HEK293 (cell line): ENCODE data around the gene TRA2B.

Experiments
- CTCF ChIA-PET: fragments of 350-600 bp; formaldehyde crosslinking; extraction: SDS; loops from one replicate; lab custom pipeline; 2021; ENCODE audit warnings: antibody characterized with exemption; lab: Yijun Ruan, JAX
- POLR2A ChIA-PET: fragments of 300-600 bp; formaldehyde crosslinking; extraction: SDS; loops from one replicate; lab custom pipeline; 2020; ENCODE audit warnings: antibody characterized with exemption, inconsistent platforms; lab: Yijun Ruan, JAX
- H3K27ac ChIP-seq: fragments of 200-500 bp; sonication (Bioruptor generic); 2 replicates; pipeline ENCODE4 v1.5.1; 2014; ENCODE audit warnings: low read depth, low read length, control low read depth, inconsistent platforms; ENCODE audit errors: extremely low read depth
- H3K36me3 ChIP-seq, 2 experiments: fragments of 200-500 bp in 1 of 2; sonication (Bioruptor generic) in 1 of 2; 1 replicate in 1 of 2; 2 replicates in 1 of 2; pipeline ENCODE4 v1.5.1; 2014 to 2017; ENCODE audit warnings: inconsistent platforms in 2 of 2, low read length in 2 of 2; ENCODE audit not compliant: control insufficient read depth in 2 of 2, insufficient read depth in 1 of 2
- H3K4me1 ChIP-seq: fragments of 200-500 bp; sonication (Bioruptor generic); 2 replicates; pipeline ENCODE4 v1.5.1; 2014; ENCODE audit warnings: mild to moderate bottlenecking, low read length, inconsistent platforms; ENCODE audit not compliant: control insufficient read depth, insufficient read depth
- H3K4me3 ChIP-seq: 2 replicates; pipeline ENCODE4 v1.5.1; 2011; ENCODE audit warnings: low read depth, mild to moderate bottlenecking, control low read depth, low read length, moderate library complexity
- H3K9me3 ChIP-seq: fragments of 200-500 bp; sonication (Bioruptor generic); 2 replicates; pipeline ENCODE4 v1.5.1; 2014; ENCODE audit warnings: low read depth, low read length, inconsistent platforms; ENCODE audit not compliant: control insufficient read depth, insufficient read depth
- GLIS2 ChIP-seq: fragments of 450-650 bp; formaldehyde crosslinking; IDR thresholded peaks from 2 replicates; pipeline ENCODE4 v1.5.1; 2016; ENCODE audit warnings: missing biosample characterization, missing genetic modification characterization
- PRDM6 ChIP-seq: fragments of 450-650 bp; formaldehyde crosslinking; IDR thresholded peaks from 2 replicates; pipeline ENCODE4 v1.5.1; 2017; ENCODE audit warnings: missing biosample characterization, missing genetic modification characterization
- TSHZ1 ChIP-seq: fragments of 450-650 bp; formaldehyde crosslinking; IDR thresholded peaks from 2 replicates; pipeline ENCODE4 v1.5.1; 2016; ENCODE audit warnings: missing biosample characterization, missing genetic modification characterization, borderline replicate concordance
- YY2 ChIP-seq: fragments of 450-650 bp; formaldehyde crosslinking; IDR thresholded peaks from 2 replicates; pipeline ENCODE4 v1.5.1; 2016; ENCODE audit warnings: missing biosample characterization, missing genetic modification characterization
- ZBTB48 ChIP-seq: fragments of 450-650 bp; formaldehyde crosslinking; IDR thresholded peaks from 2 replicates; pipeline ENCODE4 v1.5.1; 2016; ENCODE audit warnings: missing biosample characterization, missing genetic modification characterization
- ZBTB7A ChIP-seq: fragments of 450-650 bp; formaldehyde crosslinking; IDR thresholded peaks from 2 replicates; pipeline ENCODE4 v1.5.1; 2016; ENCODE audit warnings: low read depth, missing biosample characterization, missing genetic modification characterization
- ZFP69B ChIP-seq: fragments of 450-650 bp; formaldehyde crosslinking; IDR thresholded peaks from 2 replicates; pipeline ENCODE4 v1.5.1; 2016; ENCODE audit warnings: missing biosample characterization, missing genetic modification characterization
- ZNF155 ChIP-seq: fragments of 450-650 bp; formaldehyde crosslinking; IDR thresholded peaks from 2 replicates; pipeline ENCODE4 v1.5.1; 2016; ENCODE audit warnings: missing biosample characterization, missing genetic modification characterization
- ZNF18 ChIP-seq: fragments of 450-650 bp; formaldehyde crosslinking; IDR thresholded peaks from 2 replicates; pipeline ENCODE4 v1.5.1; 2016; ENCODE audit warnings: missing biosample characterization, missing genetic modification characterization
- ZNF266 ChIP-seq: fragments of 450-650 bp; formaldehyde crosslinking; IDR thresholded peaks from 2 replicates; pipeline ENCODE4 v1.5.1; 2016; ENCODE audit warnings: missing biosample characterization, missing genetic modification characterization, low read depth
- ZNF280D ChIP-seq: fragments of 450-650 bp; formaldehyde crosslinking; IDR thresholded peaks from 2 replicates; pipeline ENCODE4 v1.5.1; 2016; ENCODE audit warnings: missing biosample characterization, missing genetic modification characterization
- ZNF341 ChIP-seq: fragments of 450-650 bp; formaldehyde crosslinking; IDR thresholded peaks from 2 replicates; pipeline ENCODE4; 2016; ENCODE audit warnings: low read depth, missing biosample characterization, missing genetic modification characterization
- ZNF521 ChIP-seq: fragments of 450-650 bp; formaldehyde crosslinking; IDR thresholded peaks from 2 replicates; pipeline ENCODE4 v1.5.1; 2017; ENCODE audit warnings: missing biosample characterization, mild to moderate bottlenecking, missing genetic modification characterization
- ZNF558 ChIP-seq: fragments of 450-650 bp; formaldehyde crosslinking; IDR thresholded peaks from 2 replicates; pipeline ENCODE4 v1.5.1; 2016; ENCODE audit warnings: missing biosample characterization, missing genetic modification characterization
- ZNF560 ChIP-seq: fragments of 450-650 bp; formaldehyde crosslinking; IDR thresholded peaks from 2 replicates; pipeline ENCODE4 v1.5.1; 2017; ENCODE audit warnings: missing biosample characterization, missing genetic modification characterization, borderline replicate concordance
- ZNF596 ChIP-seq: fragments of 450-650 bp; IDR thresholded peaks from 2 replicates; pipeline ENCODE4 v1.5.0; 2018; ENCODE audit warnings: missing biosample characterization, mild to moderate bottlenecking, missing genetic modification characterization, moderate library complexity
- ZNF621 ChIP-seq: fragments of 450-650 bp; formaldehyde crosslinking; IDR thresholded peaks from 2 replicates; pipeline ENCODE4 v1.5.1; 2017; ENCODE audit warnings: missing biosample characterization, missing genetic modification characterization
- ZNF654 ChIP-seq: fragments of 450-650 bp; formaldehyde crosslinking; IDR thresholded peaks from 2 replicates; pipeline ENCODE4 v1.5.1; 2016; ENCODE audit warnings: low read depth, missing biosample characterization, missing genetic modification characterization
- ZNF658 ChIP-seq: fragments of 450-650 bp; formaldehyde crosslinking; IDR thresholded peaks from 2 replicates; pipeline ENCODE4; 2016; ENCODE audit warnings: missing biosample characterization, missing genetic modification characterization
- ZNF843 ChIP-seq: fragments of 450-650 bp; formaldehyde crosslinking; IDR thresholded peaks from 2 replicates; pipeline ENCODE4 v1.5.1; 2016; ENCODE audit warnings: missing biosample characterization, missing genetic modification characterization
- ZXDB ChIP-seq: fragments of 450-650 bp; formaldehyde crosslinking; IDR thresholded peaks from 2 replicates; pipeline ENCODE4 v1.5.1; 2016; ENCODE audit warnings: missing biosample characterization, missing genetic modification characterization

TRA2B gene

GRCh38 chr3:185936814-185937688 lies 763 bp downstream of the TRA2B start (continued):
- TF ChIP-seq TSHZ1 (tag by site-specific recombination): no peak
- TF ChIP-seq ZNF654 (tag by site-specific recombination): no peak
- TF ChIP-seq ZNF18: no peak

- Histone ChIP-seq H3K36me3 (peaks cover 0 to 44% of the 10 kb centered on the region in 2 experiments; a peak in 1 of 3 replicates), H3K27ac (no peak overlapping the region), H3K4me3 (peak overlapping the region; percentile 98), H3K4me1 (peaks cover 10% of the 10 kb centered on the region; the same call in 1 of the 2 replicates), H3K9me3 (no peaks in the 10 kb centered on the region)
- ChIA-PET POLR2A (interaction anchor here (1.4 to 3.0 kb wide), 2 partner anchors 9 to 114 kb away, joined by 6 to 26 read pairs; no protein-coding TSS in a partner anchor), CTCF (interaction anchor here (1.0 to 2.0 kb wide), 3 partner anchors 10 to 651 kb away, joined by 3 to 4 read pairs (median 4); no protein-coding TSS in a partner anchor)
- TF ChIP-seq ZNF155 (no peak), ZNF843 (tag by site-specific recombination) (no peak), ZNF341 (tag by site-specific recombination) (no peak), ZNF658 (tag by site-specific recombination) (no peak)
These were observed 1.6 kb downstream of the TRA2B start for GRCh38 chr3:185936273-185936629.

- peaks cover 0 to 50% of the 10 kb centered on the region in 2 experiments; a peak in 1 of 3 replicates for H3K36me3 ChIP-seq
- H3K4me1 ChIP-seq: peaks cover 16% of the 10 kb centered on the region; the same call in 1 of the 2 replicates
- ChIA-PET POLR2A (interaction anchor here (1.4 to 3.0 kb wide), 2 partner anchors 8 to 113 kb away, joined by 6 to 26 read pairs; no protein-coding TSS in a partner anchor), CTCF (interaction anchor here (0.6 to 2.0 kb wide), 4 partner anchors 9 to 652 kb away, joined by 3 to 4 read pairs (median 4); no protein-coding TSS in a partner anchor)
- H3K4me3 ChIP-seq: peak overlapping the region; percentile 98
- H3K27ac ChIP-seq: no peak overlapping the region
- no peaks in the 10 kb centered on the region for H3K9me3 ChIP-seq
- TF ChIP-seq GLIS2 (tag by site-specific recombination): no peak
- no peak for TF ChIP-seq ZNF560 (tag by site-specific recombination)
- no peak for TF ChIP-seq ZNF266
- TF ChIP-seq ZXDB (tag by site-specific recombination): no peak
- no peak for TF ChIP-seq YY2 (tag by site-specific recombination)
- no peak for TF ChIP-seq ZNF558 (tag by site-specific recombination)
- TF ChIP-seq ZFP69B (tag by site-specific recombination): no peak
- TF ChIP-seq ZNF621 (tag by site-specific recombination): no peak
- TF ChIP-seq PRDM6 (tag by site-specific recombination): peak; percentile 71
- TF ChIP-seq ZNF596: no peak
- no peak for TF ChIP-seq ZBTB7A (tag by site-specific recombination)
- TF ChIP-seq ZNF521 (tag by site-specific recombination): no peak
- TF ChIP-seq ZNF280D (tag by site-specific recombination): no peak
- TF ChIP-seq ZBTB48 (tag by site-specific recombination): no peak
These were observed 2.1 kb downstream of the TRA2B start for GRCh38 chr3:185935465-185936272.
